Mucosa of stomach (tissue), 1 donor: ENCODE results near the gene YLPM1.

Experiments
- H3K27me3 ChIP-seq: one replicate; pipeline ENCODE4 v1.7.0; 2013; ENCODE audit warnings: mild to moderate bottlenecking, low read length; ENCODE audit not compliant: control insufficient read depth, insufficient read depth
- H3K36me3 ChIP-seq: one replicate; pipeline ENCODE4 v1.7.0; 2013; ENCODE audit warnings: low read length; ENCODE audit not compliant: control insufficient read depth, insufficient read depth
- H3K4me1 ChIP-seq: one replicate; pipeline ENCODE4 v1.7.0; 2013; ENCODE audit warnings: mild to moderate bottlenecking, low read length; ENCODE audit not compliant: control insufficient read depth, insufficient read depth
- H3K4me3 ChIP-seq: one replicate; pipeline ENCODE4 v1.7.0; 2013; ENCODE audit warnings: low read length
- H3K9ac ChIP-seq: one replicate; pipeline ENCODE4 v1.7.0; 2013; ENCODE audit warnings: mild to moderate bottlenecking, low read length, moderate library complexity
- H3K9me3 ChIP-seq: one replicate; pipeline ENCODE4 v1.7.0; 2013; ENCODE audit warnings: mild to moderate bottlenecking, low read length, moderate library complexity; ENCODE audit not compliant: control insufficient read depth
- donor health status: Pancreatic carcinoma.

The YLPM1 gene

DNA sequence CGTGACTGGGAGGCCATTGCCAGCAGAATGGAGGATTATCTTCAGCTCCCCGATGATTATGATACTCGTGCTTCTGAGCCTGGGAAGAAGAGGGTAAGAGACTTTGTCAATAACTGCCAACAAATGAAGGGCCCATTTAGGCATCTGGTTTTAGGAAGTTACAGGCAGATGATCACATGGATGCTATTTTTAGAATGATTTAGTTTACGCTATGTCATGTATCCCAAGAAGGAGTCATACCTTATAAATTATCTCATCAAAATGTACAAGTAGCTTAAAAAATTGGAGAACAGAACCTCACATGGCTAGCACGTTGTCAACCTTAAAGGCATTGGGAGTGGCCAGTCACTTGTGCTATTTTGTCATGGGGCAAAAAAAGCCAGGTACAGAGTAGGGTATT is 66.1 kb downstream of the YLPM1 start:
- no peaks in the 10 kb centered on the region for H3K9me3 ChIP-seq
- no peak overlapping the region for H3K9ac ChIP-seq
- H3K36me3 ChIP-seq: peaks cover 4% of the 10 kb centered on the region
- no peak overlapping the region for H3K4me3 ChIP-seq
- H3K4me1 ChIP-seq: no peaks in the 10 kb centered on the region
- H3K27me3 ChIP-seq: no peaks in the 10 kb centered on the region

GRCh38 chr14:74832849-74833248 is 69.7 kb downstream of the YLPM1 start:
- H3K4me3 ChIP-seq: no peak overlapping the region
- no peak overlapping the region for H3K9ac ChIP-seq
- no peaks in the 10 kb centered on the region for H3K27me3 ChIP-seq
- peaks cover 4% of the 10 kb centered on the region for H3K36me3 ChIP-seq
- no peaks in the 10 kb centered on the region for H3K4me1 ChIP-seq
- no peaks in the 10 kb centered on the region for H3K9me3 ChIP-seq

GRCh38 chr14:74834692-74835392 is 71.7 kb downstream of the YLPM1 start:
- H3K4me1 ChIP-seq: no peaks in the 10 kb centered on the region
- H3K4me3 ChIP-seq: no peak overlapping the region
- peaks cover 4% of the 10 kb centered on the region for H3K36me3 ChIP-seq
- H3K27me3 ChIP-seq: no peaks in the 10 kb centered on the region
- no peak overlapping the region for H3K9ac ChIP-seq
- H3K9me3 ChIP-seq: no peaks in the 10 kb centered on the region

- no peak overlapping the region for H3K9ac ChIP-seq
- no peaks in the 10 kb centered on the region for H3K4me1 ChIP-seq
- H3K36me3 ChIP-seq: no peaks in the 10 kb centered on the region
- no peaks in the 10 kb centered on the region for H3K27me3 ChIP-seq
- no peak overlapping the region for H3K4me3 ChIP-seq
- H3K9me3 ChIP-seq: no peaks in the 10 kb centered on the region
These were observed 72.6 kb downstream of the YLPM1 start for GRCh38 chr14:74835645-74836250.

- Histone ChIP-seq H3K36me3 (no peaks in the 10 kb centered on the region), H3K27me3 (no peaks in the 10 kb centered on the region), H3K4me3 (no peak overlapping the region), H3K9me3 (no peaks in the 10 kb centered on the region), H3K4me1 (no peaks in the 10 kb centered on the region), H3K9ac (no peak overlapping the region)
These were observed 73.3 kb downstream of the YLPM1 start for GRCh38 chr14:74836251-74836960.

DNA sequence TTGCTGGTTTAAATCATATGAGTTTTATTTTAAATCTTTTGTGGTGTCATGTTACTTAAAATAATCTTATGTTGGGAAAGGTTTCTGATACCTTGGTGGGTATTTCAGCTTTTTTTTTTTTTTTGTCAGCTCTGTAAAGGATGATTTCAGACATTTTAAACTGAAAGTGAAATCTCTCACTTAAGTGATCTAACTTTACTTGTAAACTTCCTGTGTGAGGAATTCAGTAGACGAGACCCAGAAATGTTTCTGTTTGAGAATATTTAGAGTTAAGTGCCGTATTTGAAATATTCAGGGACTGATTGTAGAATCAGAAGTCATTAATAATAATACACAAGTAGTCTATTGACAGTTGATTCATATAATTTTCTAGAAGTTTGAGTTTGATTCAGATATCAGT is 75.0 kb downstream of the YLPM1 start:
- H3K9me3 ChIP-seq: no peaks in the 10 kb centered on the region
- no peak overlapping the region for H3K4me3 ChIP-seq
- H3K9ac ChIP-seq: no peak overlapping the region
- H3K27me3 ChIP-seq: no peaks in the 10 kb centered on the region
- no peaks in the 10 kb centered on the region for H3K36me3 ChIP-seq
- H3K4me1 ChIP-seq: no peaks in the 10 kb centered on the region

GRCh38 chr14:74840603-74841030 is 77.5 kb downstream of the YLPM1 start:
- Histone ChIP-seq H3K9me3 (no peaks in the 10 kb centered on the region), H3K27me3 (no peaks in the 10 kb centered on the region), H3K9ac (no peak overlapping the region), H3K36me3 (no peaks in the 10 kb centered on the region), H3K4me1 (no peaks in the 10 kb centered on the region), H3K4me3 (no peak overlapping the region)

DNA sequence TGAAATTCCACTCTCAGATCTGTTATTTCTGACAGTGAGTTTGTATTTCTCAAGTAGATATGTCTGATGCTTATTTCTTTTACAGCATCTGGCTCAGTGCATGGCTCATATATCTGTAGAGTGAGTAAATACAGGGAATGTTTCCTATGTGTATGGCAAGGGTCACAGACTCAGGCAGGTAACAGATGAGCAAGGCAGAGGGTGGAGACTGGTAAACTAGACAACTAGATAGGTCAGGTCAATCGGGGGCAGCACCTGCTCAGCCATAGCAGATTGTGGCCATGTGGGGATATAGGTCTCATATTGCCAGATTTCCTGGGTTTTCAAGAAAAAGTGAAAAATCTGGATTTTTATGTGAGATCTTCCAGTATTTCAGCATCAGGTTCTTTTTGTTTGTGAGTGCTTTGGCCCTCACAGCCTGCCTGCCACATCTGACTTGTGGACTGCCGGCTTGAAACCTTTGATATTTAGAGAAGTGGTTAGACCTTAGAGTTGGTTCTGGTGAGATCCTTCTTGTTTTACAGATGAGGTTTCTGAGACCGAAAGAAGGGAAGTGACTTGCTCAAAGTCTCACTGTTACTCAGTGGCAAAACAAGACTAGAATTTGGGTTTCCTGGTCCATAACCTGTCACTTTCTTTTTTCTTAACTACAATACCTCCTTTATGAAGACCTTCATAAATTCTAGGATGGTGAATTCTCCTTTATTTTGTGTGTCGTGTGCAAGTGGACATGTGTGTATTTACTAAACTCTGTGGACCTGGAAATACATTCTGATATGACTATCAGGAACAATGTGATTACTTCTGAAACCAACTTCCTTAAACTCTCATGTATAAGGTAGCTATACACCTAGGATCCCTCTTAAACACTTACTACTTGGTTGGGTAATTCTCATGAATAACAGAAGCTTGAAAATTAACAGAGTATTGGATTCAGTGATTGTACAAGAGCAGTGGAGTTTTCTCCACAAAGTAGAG is 78.4 kb downstream of the YLPM1 start:
- Histone ChIP-seq H3K9me3 (no peaks in the 10 kb centered on the region), H3K4me1 (no peaks in the 10 kb centered on the region), H3K9ac (no peak overlapping the region), H3K36me3 (no peaks in the 10 kb centered on the region), H3K4me3 (no peak overlapping the region), H3K27me3 (no peaks in the 10 kb centered on the region)

GRCh38 chr14:74843653-74844052 is 80.5 kb downstream of the YLPM1 start:
- Histone ChIP-seq H3K4me3 (no peak overlapping the region), H3K9ac (no peak overlapping the region), H3K9me3 (no peaks in the 10 kb centered on the region), H3K4me1 (no peaks in the 10 kb centered on the region), H3K27me3 (no peaks in the 10 kb centered on the region), H3K36me3 (no peaks in the 10 kb centered on the region)

GRCh38 chr14:74846168-74846567 is 83.1 kb downstream of the YLPM1 start:
- H3K9me3 ChIP-seq: no peaks in the 10 kb centered on the region
- no peak overlapping the region for H3K9ac ChIP-seq
- H3K4me3 ChIP-seq: no peak overlapping the region
- no peaks in the 10 kb centered on the region for H3K4me1 ChIP-seq
- no peaks in the 10 kb centered on the region for H3K27me3 ChIP-seq
- H3K36me3 ChIP-seq: no peaks in the 10 kb centered on the region

DNA sequence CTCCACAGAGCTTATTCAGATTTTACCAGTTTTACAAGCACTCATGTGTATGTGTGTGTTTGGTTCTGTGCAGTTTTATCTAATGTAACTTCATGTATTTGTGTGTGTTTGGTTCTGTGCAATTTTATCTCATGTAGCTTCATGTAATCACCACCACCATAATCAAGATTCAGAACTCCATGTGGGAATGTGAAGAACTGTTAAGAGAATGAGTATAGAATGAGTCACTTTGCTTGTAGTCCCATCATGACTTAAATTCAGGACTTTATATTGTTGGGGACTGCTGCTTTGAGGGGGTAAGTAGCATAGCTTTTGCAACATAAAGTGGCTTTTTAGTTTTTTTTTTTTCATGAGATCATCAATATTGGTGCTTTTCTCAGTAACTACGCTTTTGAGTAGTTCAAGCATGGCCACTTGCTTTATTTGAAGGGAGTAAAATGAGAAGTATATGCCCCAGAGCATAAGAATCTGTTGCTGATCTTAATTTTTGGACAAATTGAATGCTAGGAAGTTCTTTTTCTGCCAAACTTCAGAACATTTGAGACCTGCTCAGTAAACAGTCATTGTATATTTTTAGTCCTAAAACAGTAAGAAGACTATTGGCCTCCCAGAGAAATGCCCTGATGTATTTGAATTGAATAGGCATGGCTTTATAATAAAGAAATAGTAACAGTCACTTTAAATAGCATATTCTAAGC is 84.0 kb downstream of the YLPM1 start:
- Histone ChIP-seq H3K36me3 (no peaks in the 10 kb centered on the region), H3K27me3 (no peaks in the 10 kb centered on the region), H3K4me3 (no peak overlapping the region), H3K4me1 (no peaks in the 10 kb centered on the region), H3K9me3 (no peaks in the 10 kb centered on the region), H3K9ac (no peak overlapping the region)
